ENCODE data around the gene FAM43A. TPM values are rescaled to one million over a fixed set of nuclear protein-coding genes. Genes with fewer than 3 reads are reported as not detected.

The FAM43A gene
- total and polyA plus RNA-seq, 12 donors = 8.9 to 61.7 (median 17.8) TPM

- H3K4me1 ChIP-seq = peaks cover 0 to 19% (median 12%) of the 10 kb centered on the region in 9 donors
- peak overlapping the region in 6 of 10 donors; percentile 72 to 80 (median 76) for H3K27ac ChIP-seq
- DNase-seq (no peak), ATAC-seq (no peak)
- 95 to 98% methylated on average over 10 of the region's 10 CpGs for WGBS, 2 donors
- H3K27me3 ChIP-seq = no peaks in the 10 kb centered on the region
- no peak for TF ChIP-seq CTCF (IDR thresholded peaks at IDR 0.05)
- H3K4me3 ChIP-seq = no peak overlapping the region
- H3K9me3 ChIP-seq = no peaks in the 10 kb centered on the region
- intact Hi-C loops (cut with DNase I) = no loop called here
- H3K36me3 ChIP-seq = peaks cover 0 to 43% (median 24%) of the 10 kb centered on the region in 9 donors
These were observed 46.6 kb upstream of the FAM43A start for GRCh38 chr3:194638991-194639605.

- no peaks in the 10 kb centered on the region for H3K9me3 ChIP-seq
- WGBS, 2 donors = 89% methylated on average over 7 of the region's 7 CpGs
- intact Hi-C loops (cut with DNase I) = no loop called here
- no peaks in the 10 kb centered on the region for H3K27me3 ChIP-seq
- no peak overlapping the region for H3K4me3 ChIP-seq
- DNase-seq (no peak), ATAC-seq (peak in 4 of 8 donors; percentile 6 to 34 (median 18))
- peak overlapping the region; percentile 58 to 80 (median 73) for H3K27ac ChIP-seq
- H3K4me1 ChIP-seq = peaks cover 0 to 19% (median 12%) of the 10 kb centered on the region in 9 donors
- peaks cover 0 to 59% (median 36%) of the 10 kb centered on the region in 9 donors for H3K36me3 ChIP-seq
- TF ChIP-seq CTCF (IDR thresholded peaks at IDR 0.05) = peak in 1 of 9 donors; percentile 2
These were observed 44.9 kb upstream of the FAM43A start for GRCh38 chr3:194640829-194641228.

- Histone ChIP-seq H3K27me3 (no peaks in the 10 kb centered on the region), H3K4me3 (no peak overlapping the region), H3K9me3 (no peaks in the 10 kb centered on the region), H3K27ac (no peak overlapping the region), H3K36me3 (peaks cover 0 to 78% (median 45%) of the 10 kb centered on the region in 9 donors), H3K4me1 (peaks cover 0 to 19% (median 12%) of the 10 kb centered on the region in 9 donors)
- WGBS, 2 donors = 82 to 83% methylated on average over 2 of the region's 2 CpGs
- ATAC-seq = no peak
- no peak for TF ChIP-seq CTCF (IDR thresholded peaks at IDR 0.05)
- no peak for DNase-seq
- intact Hi-C loops (cut with DNase I) = no loop called here
These were observed 42.9 kb upstream of the FAM43A start for GRCh38 chr3:194642769-194643168.

- H3K4me3 ChIP-seq = no peak overlapping the region
- no peak for ATAC-seq
- intact Hi-C loops (cut with DNase I) = no loop called here
- no peak for TF ChIP-seq CTCF (IDR thresholded peaks at IDR 0.05)
- H3K36me3 ChIP-seq = peaks cover 7 to 97% (median 77%) of the 10 kb centered on the region in 9 donors
- H3K4me1 ChIP-seq = no peaks in the 10 kb centered on the region
- no peaks in the 10 kb centered on the region for H3K9me3 ChIP-seq
- DNase-seq = no peak
- H3K27me3 ChIP-seq = no peaks in the 10 kb centered on the region
- H3K27ac ChIP-seq = no peak overlapping the region
- 90 to 98% methylated on average over 3 of the region's 3 CpGs for WGBS, 2 donors
These were observed 37.9 kb upstream of the FAM43A start for GRCh38 chr3:194647747-194648146.

Data from heart right ventricle (tissue), 16 donors.